Activated CD4-positive, alpha-beta T cell treated with anti-CD3 and anti-CD28 coated beads for 48 hours (primary cell): ENCODE data around the gene HSD11B1.
A peak's percentile ranks its signal among the peaks of the same experiment; 100 is the strongest.

Experiments used
- DNase-seq: peaks from one replicate; pipeline ENCODE4 v3.0.0-alpha.2; 2020

HSD11B1 gene

DNA sequence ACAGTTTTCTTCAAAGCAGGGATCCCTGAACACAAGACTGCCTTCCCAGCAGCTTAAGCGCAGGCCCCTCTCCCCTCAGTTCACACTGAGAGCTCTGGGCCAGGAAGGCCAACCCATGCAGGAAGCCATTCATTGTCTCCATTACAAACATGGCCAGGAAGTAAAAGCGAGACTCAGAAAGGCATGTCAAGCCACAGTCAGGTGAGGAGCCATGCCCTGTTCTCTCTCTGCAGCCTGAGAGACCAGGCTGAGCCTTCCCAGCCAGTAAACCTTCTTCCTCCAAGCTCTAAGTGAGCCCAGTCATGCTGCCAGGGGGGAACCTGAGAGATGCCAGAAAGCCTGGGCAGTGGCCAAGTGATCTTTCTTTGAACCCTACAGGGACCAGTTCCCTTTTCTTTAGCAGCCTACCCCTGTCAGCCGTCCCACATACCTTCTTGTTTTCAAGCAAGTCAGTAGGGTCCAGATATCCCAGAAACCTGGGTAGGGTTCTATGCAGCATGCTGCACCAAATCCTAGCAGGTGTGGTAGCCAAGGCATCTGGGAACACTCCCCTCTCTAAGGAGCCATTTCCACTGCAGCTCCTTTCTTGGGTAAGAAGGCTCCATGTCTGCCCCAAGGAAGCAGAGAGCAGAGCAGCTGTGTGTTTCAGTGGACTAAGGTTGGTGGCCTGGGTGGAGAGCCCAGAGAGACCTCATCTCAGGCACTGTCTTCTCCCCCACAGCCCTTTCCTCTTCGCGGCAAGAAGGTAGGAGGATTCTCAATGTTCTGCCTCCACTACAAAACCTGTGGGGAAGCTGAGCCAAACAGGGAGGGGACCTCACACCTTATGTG lies 52.2 kb downstream of the HSD11B1 start:
- peak; percentile 51 for DNase-seq

DNA sequence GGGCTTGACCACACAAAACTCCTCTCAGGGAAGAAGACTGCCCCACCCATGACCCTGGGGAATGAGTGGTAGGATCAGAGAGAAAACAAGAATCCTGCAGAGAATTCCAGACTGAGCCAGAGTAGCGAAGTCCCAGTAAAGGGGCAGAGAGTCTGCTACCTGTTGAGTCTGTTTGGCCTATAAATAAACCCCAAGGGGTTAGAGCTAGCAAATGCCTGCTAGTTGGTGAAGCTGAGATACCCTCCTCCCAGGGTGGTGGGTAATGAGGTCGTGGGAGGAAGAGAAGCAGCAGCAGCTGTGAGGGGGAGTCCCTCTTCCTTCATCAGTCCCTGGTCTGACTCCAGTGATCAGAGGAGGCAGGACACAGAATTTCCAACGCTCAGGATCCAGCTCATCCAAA lies 53.8 kb downstream of the HSD11B1 start:
- DNase-seq: no peak

DNA sequence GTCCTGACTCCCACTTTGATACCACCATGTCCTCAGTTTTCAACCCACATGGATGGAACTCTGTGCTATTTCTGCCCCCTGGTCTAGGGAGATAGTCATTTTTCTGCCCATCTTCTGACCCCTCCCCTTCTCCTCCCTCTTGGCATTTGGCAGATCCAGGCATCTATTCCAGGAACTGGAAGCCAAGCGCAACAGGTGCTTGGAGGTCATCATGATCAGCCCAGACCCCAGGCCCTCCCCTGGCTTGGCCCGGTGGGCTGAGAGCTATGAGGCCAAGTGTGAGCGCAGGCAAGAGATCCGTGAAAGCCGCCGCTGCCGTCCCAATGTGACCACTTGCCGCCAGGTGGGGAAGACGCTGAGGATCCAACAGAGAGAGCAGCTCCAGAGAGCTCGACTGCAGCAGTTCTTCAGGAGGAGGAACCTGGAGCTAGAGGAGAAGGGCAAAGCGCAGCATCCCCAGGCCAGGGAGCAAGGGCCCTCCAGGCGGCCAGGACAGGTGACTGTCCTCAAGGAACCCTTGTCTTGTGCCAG lies 55.2 kb downstream of the HSD11B1 start:
- no peak for DNase-seq

DNA sequence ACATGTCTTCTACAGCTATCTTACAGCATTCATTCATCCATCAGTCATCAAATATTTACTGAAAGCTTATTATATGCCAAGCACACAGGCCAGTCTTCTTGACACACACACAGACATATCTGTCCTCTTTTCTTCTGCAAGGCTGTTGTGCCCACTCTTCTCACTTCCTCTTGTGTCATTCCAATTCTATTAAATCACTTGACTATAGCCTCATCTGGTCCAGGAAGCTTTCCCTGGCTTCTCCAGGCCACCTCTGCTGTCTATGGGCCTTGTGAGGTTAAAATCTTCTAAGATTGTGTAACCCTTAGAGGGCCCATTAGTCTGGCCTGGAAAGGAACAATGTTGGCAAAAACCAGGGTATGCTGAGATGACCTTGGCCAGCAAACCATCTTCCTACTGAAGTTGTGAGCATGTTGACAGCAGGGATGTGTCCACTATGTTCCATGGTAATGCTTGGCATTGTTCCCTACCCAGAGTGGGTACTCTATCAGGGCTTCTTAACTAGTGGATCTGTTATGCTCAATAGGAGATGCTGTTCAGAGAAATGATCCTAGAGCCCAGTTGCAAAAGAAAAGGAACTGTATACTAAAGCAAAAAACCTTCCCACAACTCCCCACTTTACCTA lies 56.5 kb downstream of the HSD11B1 start:
- DNase-seq: no peak

DNA sequence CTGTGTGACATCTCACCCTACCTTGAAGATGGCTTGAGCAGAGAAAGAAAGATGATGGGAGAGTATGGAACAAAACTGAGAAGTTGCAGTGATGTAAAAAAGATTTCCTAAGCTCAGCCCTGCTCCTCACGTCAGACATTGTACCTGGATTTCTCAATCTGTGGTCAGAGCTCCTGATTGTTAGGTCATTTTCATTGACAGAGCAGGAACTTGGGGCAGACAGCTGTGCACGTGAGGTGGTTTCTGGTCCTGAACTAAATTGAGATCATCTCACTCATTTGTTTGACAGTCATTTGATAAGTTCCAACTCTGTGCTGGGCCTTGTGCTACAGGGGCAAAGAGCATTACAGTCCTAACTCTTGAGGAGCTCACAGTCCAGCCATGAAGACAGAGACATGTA lies 61.4 kb downstream of the HSD11B1 start:
- no peak for DNase-seq

DNA sequence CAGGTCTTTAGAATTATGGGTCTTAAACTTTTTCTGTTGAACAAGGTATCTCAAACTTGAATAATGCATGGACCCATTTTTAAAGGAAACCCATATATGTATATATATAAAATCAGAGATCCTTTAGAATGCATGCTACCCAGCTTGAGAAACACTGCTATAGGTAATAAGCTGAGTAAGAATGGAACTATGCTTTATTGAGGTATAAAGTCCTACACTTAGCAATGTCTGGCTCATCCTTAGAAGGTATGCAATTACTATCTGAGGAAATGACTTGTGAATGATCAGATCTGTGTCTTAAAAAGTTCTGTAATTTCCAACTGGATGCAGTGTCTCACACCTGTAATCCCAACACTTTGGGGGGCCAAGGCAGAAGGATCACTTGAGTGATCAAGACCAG lies 62.5 kb downstream of the HSD11B1 start:
- no peak for DNase-seq

DNA sequence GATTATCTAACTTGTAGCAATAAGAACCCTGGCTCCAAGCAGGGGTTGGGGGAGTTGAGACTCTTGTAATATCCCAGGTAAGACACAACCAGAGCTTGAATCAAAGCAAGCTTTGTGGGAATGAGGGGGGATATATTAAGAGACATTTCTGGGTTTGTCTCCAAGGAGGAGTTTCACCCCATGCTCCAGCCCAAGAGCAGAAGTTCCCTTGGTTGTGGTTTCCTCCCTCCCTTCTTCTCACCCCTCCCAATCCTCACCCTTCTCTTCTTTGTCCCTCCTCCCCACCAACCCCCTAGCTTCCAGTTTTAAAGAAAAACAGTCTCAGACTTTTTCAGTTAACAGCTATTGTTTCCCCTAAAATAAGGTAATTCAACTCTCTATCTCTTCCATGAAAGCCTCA lies 63.1 kb downstream of the HSD11B1 start:
- DNase-seq: no peak

DNA sequence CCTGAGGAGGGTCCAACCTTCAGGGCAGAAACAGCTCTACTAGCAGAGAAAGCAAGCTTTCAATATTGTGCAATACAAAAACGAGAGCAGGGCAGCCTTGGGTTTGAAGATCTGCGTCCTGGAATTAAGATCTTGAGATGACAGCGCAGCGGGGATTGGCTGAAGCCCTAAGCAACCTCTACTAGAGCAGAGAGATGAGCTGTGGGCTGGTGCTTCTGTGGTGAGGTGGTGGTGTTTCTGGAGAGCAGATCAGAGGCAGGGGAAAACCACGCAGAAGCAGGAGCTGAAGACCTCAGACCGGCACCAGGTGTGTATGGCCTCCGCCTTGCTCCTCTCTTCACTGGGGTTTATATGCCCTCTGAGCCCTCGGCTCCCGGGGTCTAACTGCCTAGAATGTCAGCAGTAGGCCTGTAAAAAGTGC lies 63.7 kb downstream of the HSD11B1 start:
- peak; percentile 90 for DNase-seq

DNA sequence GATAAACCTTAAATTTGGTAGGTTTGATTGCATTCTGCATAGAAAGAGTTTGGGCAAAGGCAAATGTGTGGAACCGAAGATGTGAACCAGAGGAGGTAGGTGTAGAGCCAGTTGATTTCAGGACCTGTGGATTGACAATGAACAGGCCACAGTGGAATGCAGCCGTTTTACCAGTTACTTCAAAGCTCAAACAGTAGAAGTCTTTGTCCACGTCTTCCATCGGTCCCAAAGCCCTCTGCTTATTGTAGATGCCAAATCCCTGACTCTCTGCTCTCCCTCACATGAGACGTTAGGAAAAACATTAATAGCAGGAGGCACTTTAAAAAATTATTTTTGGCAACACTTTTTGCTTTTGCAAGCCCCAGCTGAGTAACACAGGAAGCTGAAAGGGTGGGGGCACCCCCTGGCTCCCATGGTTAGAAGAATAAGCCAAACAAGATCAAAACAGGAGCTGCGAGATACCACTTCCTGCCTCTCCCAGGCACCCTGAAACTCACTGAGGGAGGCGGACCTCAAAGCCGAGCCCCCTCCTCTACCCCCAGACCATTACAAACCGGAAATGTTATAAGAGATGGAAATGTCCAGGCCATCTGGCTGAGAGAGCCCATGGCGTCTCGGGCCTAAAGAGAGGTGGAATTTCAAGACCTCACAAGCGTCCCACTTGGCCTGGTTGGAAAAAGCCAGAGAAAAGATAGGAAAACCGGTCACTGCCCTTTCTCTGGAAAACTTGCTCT lies 64.7 kb downstream of the HSD11B1 start:
- DNase-seq: peak; percentile 84

DNA sequence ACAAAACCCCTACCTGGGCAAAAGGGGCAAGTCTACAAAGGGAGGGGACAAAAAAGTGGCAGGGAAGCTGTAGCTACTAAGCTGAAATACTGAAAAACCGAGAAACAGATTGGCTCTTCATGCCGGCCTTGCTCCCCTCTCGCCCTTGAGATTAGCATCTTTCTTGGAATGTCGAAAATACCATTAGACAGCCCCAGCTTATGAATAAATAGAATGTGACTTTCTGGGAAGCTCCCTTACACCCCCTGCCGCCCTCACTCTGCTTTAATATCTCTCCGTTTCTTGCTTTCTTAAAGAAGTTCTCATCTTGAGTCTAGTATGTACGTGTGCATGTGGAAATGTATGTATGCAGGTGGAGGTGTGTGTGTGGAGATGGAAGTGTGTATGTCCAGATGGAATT lies 65.3 kb downstream of the HSD11B1 start:
- DNase-seq: no peak

DNA sequence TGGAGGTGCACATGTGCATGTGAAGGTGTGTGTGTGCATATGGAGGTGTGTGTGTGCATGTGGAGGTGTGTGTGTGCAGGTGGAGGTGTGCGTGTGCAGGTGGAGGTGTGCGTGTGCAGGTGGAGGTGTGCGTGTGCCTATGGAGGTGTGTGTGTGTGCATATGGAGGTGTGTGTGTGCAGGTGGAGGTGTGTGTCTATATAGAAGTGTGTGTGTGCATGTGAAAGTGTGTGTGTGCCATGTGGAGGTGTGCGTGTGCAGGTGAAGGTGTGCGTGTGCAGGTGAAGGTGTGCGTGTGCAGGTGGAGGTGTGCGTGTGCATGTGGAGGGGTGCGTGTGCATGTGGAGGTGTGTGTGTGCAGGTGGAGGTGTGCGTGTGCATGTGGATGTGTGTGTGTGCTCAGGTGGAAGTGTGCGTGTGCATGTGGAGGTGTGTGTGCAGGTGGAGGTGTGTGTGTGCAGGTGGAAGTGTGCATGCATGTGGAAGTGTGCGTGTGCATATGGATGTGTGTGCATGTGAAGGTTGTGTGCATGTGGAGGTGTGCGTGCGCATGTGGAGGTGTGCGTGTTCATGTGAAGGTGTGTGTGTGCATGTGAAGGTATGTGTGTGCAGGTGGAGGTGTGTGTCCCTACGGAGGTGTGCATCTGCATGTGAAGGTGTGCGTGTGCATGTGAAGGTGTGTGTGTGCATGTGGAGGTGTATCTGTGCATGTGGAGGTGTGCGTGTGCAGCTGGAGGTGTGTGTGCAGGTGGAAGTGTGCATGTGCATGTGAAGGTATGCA lies 66.2 kb downstream of the HSD11B1 start:
- DNase-seq: no peak

DNA sequence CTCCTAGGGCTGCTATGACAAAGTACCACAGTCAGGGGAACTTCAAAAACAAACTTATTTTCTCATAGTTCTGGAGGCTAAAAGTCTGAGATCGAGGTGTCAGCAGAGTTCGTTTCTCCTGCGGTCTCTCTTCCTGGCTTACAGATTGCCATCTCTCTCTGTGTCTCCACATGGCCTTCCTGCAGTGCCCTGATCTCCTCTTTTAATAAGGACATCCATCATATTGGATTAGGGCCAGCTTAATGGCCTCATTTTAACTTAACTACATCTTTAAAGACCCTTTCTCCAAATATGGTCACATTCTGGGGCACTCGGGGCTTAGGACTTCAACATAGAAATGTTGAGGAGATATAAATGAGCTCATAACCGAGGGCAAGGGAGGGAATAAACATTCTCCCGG lies 67.5 kb downstream of the HSD11B1 start:
- no peak for DNase-seq

DNA sequence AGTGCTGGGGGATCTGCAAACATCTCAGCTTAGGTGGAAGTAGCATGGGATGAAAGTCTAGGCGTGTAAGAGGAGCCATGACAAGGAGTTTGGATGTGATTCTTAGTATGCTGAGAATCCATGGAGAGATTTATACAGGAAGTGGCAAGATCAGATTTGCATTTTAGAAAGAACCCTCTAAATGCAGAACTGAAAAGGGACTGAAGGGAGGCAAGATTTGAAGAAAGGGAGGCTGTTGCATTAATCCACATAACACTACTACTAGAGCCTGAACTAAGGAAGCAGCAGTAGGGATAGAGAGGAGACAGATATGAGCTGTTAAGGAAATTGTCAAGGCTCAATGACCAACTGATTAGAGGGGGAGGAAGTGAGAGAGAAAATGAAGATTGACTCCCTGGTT lies 69.9 kb downstream of the HSD11B1 start:
- DNase-seq: no peak

DNA sequence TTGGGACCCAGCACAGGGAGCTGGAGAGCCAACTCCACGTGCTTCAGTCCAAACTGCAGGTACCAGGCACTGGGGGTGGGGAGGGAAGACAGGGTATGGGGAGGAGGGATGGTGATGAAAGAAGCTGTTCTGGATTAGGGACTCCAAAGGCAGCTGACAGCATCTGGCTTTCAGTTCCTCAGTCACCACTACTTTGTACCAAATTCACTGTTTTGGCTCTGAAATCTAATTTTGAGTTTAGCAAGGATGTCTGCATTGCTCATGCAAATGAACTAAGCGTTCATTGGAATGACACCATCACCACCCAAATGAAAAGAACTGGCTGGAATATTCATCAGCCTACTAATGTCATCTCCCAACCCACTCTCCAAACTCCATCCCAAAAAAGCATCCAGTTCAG lies 71.0 kb downstream of the HSD11B1 start:
- no peak for DNase-seq

DNA sequence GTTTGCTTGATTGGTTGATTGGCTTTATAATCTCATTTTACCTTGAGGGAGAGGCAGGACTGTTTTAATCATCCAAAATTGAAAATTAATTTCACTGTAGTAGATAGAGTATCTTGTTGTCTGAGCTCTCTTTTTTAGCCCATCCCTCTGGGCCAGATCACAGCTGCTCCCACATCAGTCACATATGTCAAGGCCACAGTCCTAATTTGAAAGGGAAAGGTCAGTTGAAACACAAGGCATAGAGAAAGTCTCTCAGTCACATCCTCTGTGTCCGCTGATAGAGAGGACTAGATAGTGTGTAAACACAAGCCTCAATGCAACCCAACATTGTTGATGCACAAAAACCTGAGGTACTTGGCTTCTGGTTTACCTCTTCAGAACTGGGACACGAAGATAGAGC lies 72.9 kb downstream of the HSD11B1 start:
- DNase-seq: no peak

DNA sequence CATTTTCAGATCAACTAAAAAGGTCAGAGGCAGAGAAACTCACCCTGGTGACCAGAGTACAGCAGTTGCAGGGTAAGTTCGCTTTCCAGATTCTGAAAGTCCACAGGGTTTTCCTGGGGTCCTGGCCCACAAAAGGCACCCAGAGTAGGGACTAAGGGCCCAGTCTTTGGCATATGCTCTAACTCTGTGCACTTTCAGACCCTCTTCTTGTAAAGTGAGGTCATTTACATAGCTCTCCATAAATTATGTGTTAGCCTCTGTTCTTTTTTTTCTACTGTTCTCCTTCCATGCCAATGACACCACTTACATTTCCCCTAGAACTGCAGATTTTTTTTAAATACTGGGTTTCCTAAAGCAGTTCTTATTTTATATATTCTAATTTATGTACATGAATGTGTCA lies 73.5 kb downstream of the HSD11B1 start:
- no peak for DNase-seq

DNA sequence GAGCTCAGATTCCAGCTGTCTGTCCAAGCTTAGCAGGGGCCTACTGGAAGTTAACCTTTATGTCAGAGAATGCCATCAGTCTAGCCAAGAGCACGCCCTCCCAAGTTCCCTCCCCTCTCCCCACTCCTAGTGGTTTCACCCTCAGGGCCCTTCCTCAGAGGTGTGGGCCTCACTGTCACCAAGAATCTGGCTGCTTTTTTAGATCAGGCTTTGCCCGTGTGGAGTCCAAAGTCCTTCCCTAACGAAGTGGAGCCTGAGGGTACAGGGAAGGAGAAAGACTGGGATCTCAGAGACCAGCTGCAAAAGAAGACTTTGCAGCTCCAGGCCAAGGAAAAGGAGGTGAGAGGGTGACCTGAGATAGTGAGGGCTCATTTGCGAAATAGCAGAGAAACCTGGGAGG lies 75.6 kb downstream of the HSD11B1 start:
- no peak for DNase-seq

DNA sequence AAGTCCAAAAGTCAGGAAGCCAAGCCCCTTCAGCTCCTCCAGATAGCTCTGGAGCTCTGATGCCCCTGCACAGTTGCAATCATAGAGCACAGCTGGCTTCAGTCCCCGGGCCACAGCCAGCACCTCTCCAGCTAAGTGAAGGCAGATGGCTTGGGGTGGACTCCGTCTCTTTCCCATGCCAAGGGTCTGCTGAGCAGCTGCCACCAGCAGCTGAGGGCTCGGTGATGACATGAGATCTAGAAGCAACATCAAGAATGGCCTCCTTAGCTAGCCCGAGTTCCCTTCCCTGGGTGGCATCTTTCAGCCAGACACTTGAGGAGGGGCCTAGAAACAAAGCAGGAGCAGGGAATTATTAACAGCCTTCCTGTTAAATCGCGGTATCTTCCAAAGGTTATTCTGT lies 78.7 kb downstream of the HSD11B1 start:
- DNase-seq: no peak
